ENCODE results near the gene FNBP1L.

The FNBP1L gene

GRCh38 chr1:93447481-93448291 lies at the start of gene FNBP1L:
TSS of gene FNBP1L (plus strand) at chr1:93448118. CDS start at chr1:93448282, 164 bp downstream.
- peak within 1 kb of the TSS; percentile 37 for H3K4me3 ChIP-seq (ENCODE audit: low read depth, low read length)
- TF ChIP-seq, protein P1, sequence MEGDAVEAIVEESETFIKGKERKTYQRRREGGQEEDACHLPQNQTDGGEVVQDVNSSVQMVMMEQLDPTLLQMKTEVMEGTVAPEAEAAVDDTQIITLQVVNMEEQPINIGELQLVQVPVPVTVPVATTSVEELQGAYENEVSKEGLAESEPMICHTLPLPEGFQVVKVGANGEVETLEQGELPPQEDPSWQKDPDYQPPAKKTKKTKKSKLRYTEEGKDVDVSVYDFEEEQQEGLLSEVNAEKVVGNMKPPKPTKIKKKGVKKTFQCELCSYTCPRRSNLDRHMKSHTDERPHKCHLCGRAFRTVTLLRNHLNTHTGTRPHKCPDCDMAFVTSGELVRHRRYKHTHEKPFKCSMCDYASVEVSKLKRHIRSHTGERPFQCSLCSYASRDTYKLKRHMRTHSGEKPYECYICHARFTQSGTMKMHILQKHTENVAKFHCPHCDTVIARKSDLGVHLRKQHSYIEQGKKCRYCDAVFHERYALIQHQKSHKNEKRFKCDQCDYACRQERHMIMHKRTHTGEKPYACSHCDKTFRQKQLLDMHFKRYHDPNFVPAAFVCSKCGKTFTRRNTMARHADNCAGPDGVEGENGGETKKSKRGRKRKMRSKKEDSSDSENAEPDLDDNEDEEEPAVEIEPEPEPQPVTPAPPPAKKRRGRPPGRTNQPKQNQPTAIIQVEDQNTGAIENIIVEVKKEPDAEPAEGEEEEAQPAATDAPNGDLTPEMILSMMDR (IDR thresholded peaks at IDR 0.05; ENCODE audit: borderline replicate concordance, insufficient read depth, low read depth, low read length), result no peak

DNA sequence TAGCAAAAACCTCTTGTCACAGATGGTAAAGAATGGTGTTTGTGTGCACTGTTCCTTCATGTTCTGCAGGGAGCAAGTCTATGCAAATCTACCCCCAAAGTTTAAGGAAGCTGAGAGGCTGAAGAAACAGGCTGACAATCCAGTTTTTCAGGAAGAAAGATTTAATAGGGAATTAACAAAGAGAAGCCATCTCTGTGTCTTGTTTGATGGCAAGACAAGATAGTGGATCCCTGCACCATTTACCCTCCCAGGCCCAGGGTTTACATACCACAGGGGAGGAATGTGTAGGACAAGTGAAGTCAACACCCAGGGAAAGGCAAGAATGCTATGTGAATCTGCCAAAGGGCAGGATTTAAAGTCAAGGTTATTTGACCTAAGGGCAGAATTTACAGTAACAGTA lies 48.1 kb upstream of the FNBP1L start:
- TF ChIP-seq, protein P1 (IDR thresholded peaks at IDR 0.05; ENCODE audit: borderline replicate concordance, insufficient read depth, low read depth, low read length), result no peak
- no peak overlapping the region for H3K4me3 ChIP-seq (ENCODE audit: low read depth, low read length)

DNA sequence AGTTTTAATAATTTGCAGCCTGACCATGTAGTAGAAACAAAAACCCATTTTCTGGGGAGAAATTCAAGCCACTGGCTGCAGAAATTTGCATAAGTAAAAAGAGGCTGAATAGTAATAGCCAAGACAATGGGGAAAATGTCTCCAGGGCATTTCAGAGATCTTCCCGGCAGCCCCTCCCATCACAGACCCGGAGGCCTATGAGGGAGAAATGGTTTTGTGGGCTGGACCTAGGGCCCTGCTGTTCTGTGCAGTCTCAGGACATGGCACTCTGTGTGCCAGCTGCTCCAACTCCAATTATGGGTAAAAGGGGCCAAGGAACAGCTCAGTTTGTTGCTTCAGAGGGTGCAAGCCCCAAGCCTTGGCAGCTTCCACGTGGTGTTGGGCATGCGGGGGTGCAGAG lies 39.7 kb upstream of the FNBP1L start:
- TF ChIP-seq, protein P1 (IDR thresholded peaks at IDR 0.05; ENCODE audit: borderline replicate concordance, insufficient read depth, low read depth, low read length), result no peak
- H3K4me3 ChIP-seq (ENCODE audit: low read depth, low read length), result no peak overlapping the region

DNA sequence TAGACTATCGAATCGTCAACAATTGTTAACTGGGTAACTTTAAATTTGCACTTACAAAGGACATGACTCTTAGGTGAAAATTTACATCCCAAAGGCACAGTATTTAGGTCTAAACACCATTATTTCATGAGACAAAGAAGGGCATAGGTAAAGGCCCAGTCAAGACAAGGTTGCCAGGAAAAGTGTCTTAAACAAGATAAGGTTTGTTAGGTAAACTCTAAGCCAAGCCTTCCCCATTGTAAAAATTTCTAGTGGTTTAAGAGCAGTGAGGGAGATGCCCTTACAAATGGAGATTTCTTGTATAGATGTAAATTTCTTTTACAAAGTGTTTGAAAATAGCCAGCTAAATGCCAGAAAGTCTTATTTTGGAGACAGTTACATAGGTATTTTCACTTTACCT lies 36.9 kb upstream of the FNBP1L start:
- H3K4me3 ChIP-seq (ENCODE audit: low read depth, low read length), result no peak overlapping the region
- TF ChIP-seq, protein P1 (IDR thresholded peaks at IDR 0.05; ENCODE audit: borderline replicate concordance, insufficient read depth, low read depth, low read length), result no peak

- TF ChIP-seq, protein P1 (IDR thresholded peaks at IDR 0.05; ENCODE audit: borderline replicate concordance, insufficient read depth, low read depth, low read length), result no peak
- no peak overlapping the region for H3K4me3 ChIP-seq (ENCODE audit: low read depth, low read length)
These were observed 33.2 kb upstream of the FNBP1L start for GRCh38 chr1:93414749-93415148.

- TF ChIP-seq, protein P1 (IDR thresholded peaks at IDR 0.05; ENCODE audit: borderline replicate concordance, insufficient read depth, low read depth, low read length), result no peak
- no peak overlapping the region for H3K4me3 ChIP-seq (ENCODE audit: low read depth, low read length)
These were observed 32.6 kb upstream of the FNBP1L start for GRCh38 chr1:93415296-93415695.

GRCh38 chr1:93416183-93416582 lies 31.7 kb upstream of the FNBP1L start:
- no peak overlapping the region for H3K4me3 ChIP-seq (ENCODE audit: low read depth, low read length)

More at GRCh38 chr1:93416183-93416582, 31.7 kb upstream of the FNBP1L start:
- TF ChIP-seq, protein P1 (IDR thresholded peaks at IDR 0.05; ENCODE audit: borderline replicate concordance, insufficient read depth, low read depth, low read length), result no peak
